Endothelial cell (in vitro differentiated cells): ENCODE results near the gene LIG3. TPM values are rescaled to one million over a fixed set of nuclear protein-coding genes. Genes with fewer than 3 reads are reported as not detected.

Source experiments
- DNase-seq: peaks from one replicate; pipeline ENCODE4 v3.0.0; 2021; ENCODE audit warnings: low spot score
- H3K27ac Mint-ChIP-seq: one replicate; pipeline ENCODE4 v1.8.0; 2021; ENCODE audit warnings: mixed read lengths, inconsistent platforms; ENCODE audit not compliant: unreplicated experiment
- H3K27me3 Mint-ChIP-seq: one replicate; pipeline ENCODE4 v1.8.0; 2021; ENCODE audit warnings: mild to moderate bottlenecking, moderate library complexity, mixed read lengths, inconsistent platforms; ENCODE audit not compliant: unreplicated experiment
- H3K36me3 Mint-ChIP-seq: one replicate; pipeline ENCODE4 v1.8.0; 2021; ENCODE audit warnings: mild to moderate bottlenecking, low read depth, mixed read lengths, inconsistent platforms; ENCODE audit not compliant: unreplicated experiment
- H3K4me1 Mint-ChIP-seq: one replicate; pipeline ENCODE4 v1.8.0; 2021; ENCODE audit warnings: mild to moderate bottlenecking, mixed read lengths, inconsistent platforms; ENCODE audit not compliant: unreplicated experiment
- H3K4me3 Mint-ChIP-seq: one replicate; pipeline ENCODE4 v1.8.0; 2021; ENCODE audit warnings: mild to moderate bottlenecking, mixed read lengths, inconsistent platforms; ENCODE audit not compliant: unreplicated experiment
- H3K9me3 Mint-ChIP-seq: one replicate; pipeline ENCODE4 v1.8.0; 2021; ENCODE audit warnings: mixed read lengths, inconsistent platforms; ENCODE audit not compliant: unreplicated experiment
- CTCF ChIP-seq: fragments of 200-600 bp; sonication (generic); IDR thresholded peaks from one replicate; pipeline ENCODE4 v1.5.0; 2021; ENCODE audit warnings: antibody characterized with exemption; ENCODE audit not compliant: unreplicated experiment
- total RNA-seq: library from RNA; stranded (reverse); fragmentation: NEBNext Ultra II Directional; extraction: Animal tissue kit (Norgen Biotek cat#: 25700); gene quantifications from one replicate; pipeline ENCODE4 v1.2.1, GENCODE V29; 2021; ENCODE audit not compliant: unreplicated experiment

The LIG3 gene
- total RNA-seq, 1 donor from 2014 or later, result 42.1 TPM

- TF ChIP-seq CTCF, result no peak
- no peaks in the 10 kb centered on the region for H3K9me3 Mint-ChIP-seq
- no peaks in the 10 kb centered on the region for H3K36me3 Mint-ChIP-seq
- H3K27me3 Mint-ChIP-seq, result peaks cover 3% of the 10 kb centered on the region
- H3K4me3 Mint-ChIP-seq, result no peak overlapping the region
- no peak overlapping the region for H3K27ac Mint-ChIP-seq
- no peak for DNase-seq
- peaks cover 14% of the 10 kb centered on the region for H3K4me1 Mint-ChIP-seq
Measured at GRCh38 chr17:35046245-35046644, 65.9 kb downstream of the LIG3 start.

GRCh38 chr17:35046740-35047283 is 66.5 kb downstream of the LIG3 start:
- Mint-ChIP-seq H3K4me3 (no peak overlapping the region), H3K4me1 (peaks cover 19% of the 10 kb centered on the region), H3K27ac (no peak overlapping the region), H3K36me3 (no peaks in the 10 kb centered on the region), H3K27me3 (peaks cover 3% of the 10 kb centered on the region), H3K9me3 (no peaks in the 10 kb centered on the region)
- no peak for TF ChIP-seq CTCF
- DNase-seq, result no peak

GRCh38 chr17:35048685-35049379 is 68.5 kb downstream of the LIG3 start:
- Mint-ChIP-seq H3K36me3 (no peaks in the 10 kb centered on the region), H3K27ac (no peak overlapping the region), H3K4me3 (no peak overlapping the region), H3K4me1 (peaks cover 30% of the 10 kb centered on the region), H3K27me3 (peaks cover 3% of the 10 kb centered on the region), H3K9me3 (no peaks in the 10 kb centered on the region)
- no peak for DNase-seq
- TF ChIP-seq CTCF, result no peak

DNA sequence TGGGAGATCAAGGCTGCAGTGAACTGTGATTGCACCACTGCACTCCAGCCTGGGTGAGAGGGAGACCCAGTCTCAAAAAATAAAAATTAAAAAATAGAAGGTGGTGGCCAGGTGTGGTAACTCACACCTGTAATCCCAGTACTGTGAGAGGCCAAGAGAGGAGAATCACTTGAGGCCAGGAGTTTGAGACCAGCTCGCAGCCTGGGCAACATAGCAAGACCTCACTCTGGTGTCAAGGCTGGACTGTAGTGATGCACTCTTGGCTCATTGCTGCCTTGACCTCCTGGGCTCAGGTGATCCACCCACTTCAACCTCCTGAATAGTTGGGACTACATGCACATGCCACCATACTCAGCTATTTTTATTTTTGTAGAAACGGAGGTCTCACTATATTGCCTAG is 69.9 kb downstream of the LIG3 start:
- H3K4me1 Mint-ChIP-seq, result peaks cover 25% of the 10 kb centered on the region
- no peak for TF ChIP-seq CTCF
- H3K27ac Mint-ChIP-seq, result no peak overlapping the region
- H3K4me3 Mint-ChIP-seq, result no peak overlapping the region
- peaks cover 3% of the 10 kb centered on the region for H3K27me3 Mint-ChIP-seq
- no peaks in the 10 kb centered on the region for H3K36me3 Mint-ChIP-seq
- DNase-seq, result no peak
- no peaks in the 10 kb centered on the region for H3K9me3 Mint-ChIP-seq

GRCh38 chr17:35051183-35051578 is 70.9 kb downstream of the LIG3 start:
- Mint-ChIP-seq H3K9me3 (no peaks in the 10 kb centered on the region), H3K27me3 (peaks cover 3% of the 10 kb centered on the region), H3K4me3 (no peak overlapping the region), H3K4me1 (peaks cover 21% of the 10 kb centered on the region), H3K36me3 (no peaks in the 10 kb centered on the region), H3K27ac (peak overlapping the region; percentile 74)
- no peak for DNase-seq
- TF ChIP-seq CTCF, result no peak
